IMR-90 (cell line): ENCODE results near the gene UBE3C. TPM values are rescaled to one million over a fixed set of nuclear protein-coding genes. Genes with fewer than 3 reads are reported as not detected.

Source experiments
- ATAC-seq: fragments of 200-7000 bp; cut with Tn5 transposase; 2 replicates; pipeline ENCODE4 v1.9.1; 2020; ENCODE audit warnings: low read depth, mild to moderate bottlenecking, moderate library complexity
- BruUV-seq: library from RNA; stranded (reverse); fragments of 400-500 nt; replicated peaks from 2 replicates; lab custom pipeline; 2021; lab: Mats Ljungman, UMichigan
- CTCF ChIA-PET: fragments of 300-600 bp; formaldehyde crosslinking; extraction: SDS; loops from one replicate; lab custom pipeline; 2021; ENCODE audit warnings: antibody characterized with exemption; lab: Yijun Ruan, JAX
- POLR2A ChIA-PET: fragments of 300-600 bp; sonication (Branson Sonifier 250); formaldehyde crosslinking; loops from one replicate; lab custom pipeline; 2022; ENCODE audit warnings: antibody characterized with exemption; ENCODE audit not compliant: unreplicated experiment; lab: Charles Lee
- DNase-seq: peaks from one replicate; pipeline ENCODE4 v3.0.0; 2013
- H2AFZ ChIP-seq: replicated peaks from 2 replicates; pipeline ENCODE3; 2013; ENCODE audit warnings: low read length, mild to moderate bottlenecking; ENCODE audit not compliant: poor library complexity
- H2AK5ac ChIP-seq: 2 replicates; pipeline ENCODE4 v1.6.1; 2013; ENCODE audit warnings: low read depth, low read length, inconsistent platforms
- H2AK9ac ChIP-seq: replicated peaks from 2 replicates; pipeline ENCODE3; 2013; ENCODE audit warnings: mild to moderate bottlenecking, low read depth, low read length, moderate library complexity; ENCODE audit not compliant: poor library complexity
- H2BK120ac ChIP-seq: 2 replicates; pipeline ENCODE4 v1.6.1; 2013; ENCODE audit warnings: low read depth, low read length, inconsistent platforms
- H2BK15ac ChIP-seq: 3 replicates; pipeline ENCODE4 v1.6.1; 2013; ENCODE audit warnings: low read depth, low read length, inconsistent platforms
- H2BK20ac ChIP-seq: 2 replicates; pipeline ENCODE4 v1.6.1; 2013; ENCODE audit warnings: low read depth, mild to moderate bottlenecking, inconsistent platforms, low read length, moderate library complexity
- H2BK5ac ChIP-seq: 2 replicates; pipeline ENCODE4 v1.6.1; 2013; ENCODE audit warnings: mild to moderate bottlenecking, low read depth, low read length, inconsistent platforms; ENCODE audit not compliant: poor library complexity, severe bottlenecking
- H3K14ac ChIP-seq: replicated peaks from 2 replicates; pipeline ENCODE4 v1.6.1; 2013; ENCODE audit warnings: low read depth, low read length, inconsistent platforms
- H3K18ac ChIP-seq: 2 replicates; pipeline ENCODE4 v1.6.1; 2013; ENCODE audit warnings: low read depth, low read length, control low read depth
- H3K23ac ChIP-seq: 2 replicates; pipeline ENCODE4 v1.6.1; 2013; ENCODE audit warnings: low read depth, low read length, inconsistent platforms
- H3K27ac ChIP-seq: 2 replicates; pipeline ENCODE4 v1.5.1; 2013; ENCODE audit warnings: mild to moderate bottlenecking, control low read depth, low read length; ENCODE audit not compliant: insufficient read depth
- H3K27me3 ChIP-seq: 2 replicates; pipeline ENCODE4 v1.6.1; 2013; ENCODE audit warnings: low read length; ENCODE audit not compliant: control insufficient read depth, insufficient read depth
- H3K36me3 ChIP-seq: 2 replicates; pipeline ENCODE4 v1.6.1; 2013; ENCODE audit warnings: low read length, mixed read lengths; ENCODE audit not compliant: control insufficient read depth, insufficient read depth
- H3K4ac ChIP-seq: 2 replicates; pipeline ENCODE4 v1.6.1; 2013; ENCODE audit warnings: low read depth, low read length, inconsistent platforms
- H3K4me1 ChIP-seq: 2 replicates; pipeline ENCODE4 v1.6.1; 2013; ENCODE audit warnings: low read length, mixed read lengths; ENCODE audit not compliant: control insufficient read depth, insufficient read depth
- H3K4me2 ChIP-seq: 2 replicates; pipeline ENCODE4 v1.6.1; 2013; ENCODE audit warnings: low read depth, mild to moderate bottlenecking, control low read depth, low read length, moderate library complexity
- H3K4me3 ChIP-seq: 2 replicates; pipeline ENCODE4 v1.5.1; 2013; ENCODE audit warnings: low read depth, mild to moderate bottlenecking, control low read depth, low read length, moderate library complexity; ENCODE audit not compliant: insufficient read depth
- H3K56ac ChIP-seq: 2 replicates; pipeline ENCODE4 v1.6.1; 2013; ENCODE audit warnings: low read length, inconsistent platforms; ENCODE audit not compliant: insufficient read depth; ENCODE audit errors: extremely low read depth
- H3K79me1 ChIP-seq, 2 experiments: 2 replicates each; pipeline ENCODE4 v1.6.1; 2013; ENCODE audit warnings: low read length in 2 of 2, inconsistent platforms in 1 of 2, low read depth in 1 of 2
- H3K9ac ChIP-seq: 2 replicates; pipeline ENCODE4 v1.6.1; 2013; ENCODE audit warnings: low read depth, low read length, control low read depth
- H3K9me1 ChIP-seq: 2 replicates; pipeline ENCODE4 v1.6.1; 2013; ENCODE audit warnings: low read length, inconsistent platforms; ENCODE audit not compliant: insufficient read depth
- H3K9me3 ChIP-seq: 2 replicates; pipeline ENCODE4 v1.6.1; 2013; ENCODE audit warnings: low read length; ENCODE audit not compliant: control insufficient read depth, insufficient read depth
- H4K20me1 ChIP-seq: 2 replicates; pipeline ENCODE4 v1.6.1; 2013; ENCODE audit warnings: low read length, inconsistent platforms; ENCODE audit not compliant: insufficient read depth
- H4K5ac ChIP-seq: 2 replicates; pipeline ENCODE4 v1.6.1; 2013; ENCODE audit warnings: mild to moderate bottlenecking, low read depth, low read length, control low read depth
- H4K8ac ChIP-seq, 2 experiments: 2 replicates each; pipeline ENCODE4 v1.6.1; 2013; ENCODE audit warnings: low read depth in 2 of 2, low read length in 2 of 2, control low read depth in 1 of 2, inconsistent platforms in 1 of 2
- H4K91ac ChIP-seq: 2 replicates; pipeline ENCODE4 v1.6.1; 2013; ENCODE audit warnings: low read depth, low read length, inconsistent platforms; ENCODE audit not compliant: insufficient read depth
- BHLHE40 ChIP-seq: fragments of 150-350 bp; IDR thresholded peaks from 2 replicates; pipeline ENCODE4 v1.6.1; 2016; ENCODE audit warnings: mild to moderate bottlenecking, low read depth, low read length
- CEBPB ChIP-seq: IDR thresholded peaks from 2 replicates; pipeline ENCODE4 v1.6.1; 2012; ENCODE audit warnings: low read depth, low read length, improper control_type of control experiment
- CHD1 ChIP-seq: IDR thresholded peaks from 2 replicates; pipeline ENCODE4 v1.6.1; 2012; ENCODE audit warnings: low read depth, low read length, improper control_type of control experiment
- FOS ChIP-seq: fragments of 150-350 bp; IDR thresholded peaks from 2 replicates; pipeline ENCODE4 v1.6.1; 2016; ENCODE audit warnings: low read depth, low read length
- MAFK ChIP-seq: IDR thresholded peaks from 2 replicates; pipeline ENCODE4 v1.6.1; 2012; ENCODE audit warnings: low read depth, low read length, improper control_type of control experiment
- MAZ ChIP-seq: IDR thresholded peaks from 2 replicates; pipeline ENCODE4 v1.6.1; 2012; ENCODE audit warnings: low read depth, mild to moderate bottlenecking, low read length, improper control_type of control experiment, moderate library complexity, borderline replicate concordance
- MXI1 ChIP-seq: IDR thresholded peaks from 2 replicates; pipeline ENCODE4 v1.6.1; 2012; ENCODE audit warnings: low read depth, mild to moderate bottlenecking, low read length, moderate library complexity, borderline replicate concordance
- NFE2L2 ChIP-seq: fragments of 150-350 bp; IDR thresholded peaks from 2 replicates; pipeline ENCODE4 v1.6.1; 2016; ENCODE audit warnings: low read depth, mild to moderate bottlenecking, low read length
- POLR2A ChIP-seq: IDR thresholded peaks from 2 replicates; pipeline ENCODE4 v1.6.1; 2012; ENCODE audit warnings: mild to moderate bottlenecking, low read depth, low read length
- RAD21 ChIP-seq: IDR thresholded peaks from 2 replicates; pipeline ENCODE4 v1.6.1; 2012; ENCODE audit warnings: low read length, improper control_type of control experiment
- RCOR1 ChIP-seq: IDR thresholded peaks from 2 replicates; pipeline ENCODE4 v1.6.1; 2012; ENCODE audit warnings: mild to moderate bottlenecking, low read length, improper control_type of control experiment; ENCODE audit not compliant: insufficient replicate concordance
- RFX5 ChIP-seq: IDR thresholded peaks from 2 replicates; pipeline ENCODE4 v1.8.0; 2012; ENCODE audit warnings: low read depth, mild to moderate bottlenecking, low read length, moderate library complexity
- SMC3 ChIP-seq: fragments of 150-350 bp; IDR thresholded peaks from 2 replicates; pipeline ENCODE4 v1.6.1; 2016; ENCODE audit warnings: low read depth, mild to moderate bottlenecking, antibody characterized with exemption, low read length, moderate library complexity
- WGBS, 2 experiments: methylation state at CpG; one replicate each; pipeline versions ENCODE4 v1.1.5 to v1.1.7; 2013; ENCODE audit warnings: missing lambda C conversion rate in 2 of 2; ENCODE audit not compliant: insufficient read length in 1 of 2; ENCODE audit errors: extremely low coverage in 2 of 2; 5-methylcytosine and 5-hydroxymethylcytosine counted together
- dilution Hi-C: fragments of 300-500 bp; cut with HindIII; formaldehyde crosslinking; loops from one replicate; pipeline ENCODE4 v1.14.3; 2018; ENCODE audit warnings: low sequenced_read_pairs; ENCODE audit not compliant: unreplicated experiment
- in situ Hi-C: fragments of 300-500 bp; cut with MboI; formaldehyde crosslinking; loops from 3 replicates; pipeline ENCODE4 v1.14.3; 2019; ENCODE audit warnings: low sequenced_read_pairs, inconsistent platforms, mixed read lengths
- intact Hi-C: fragments of 100-400 bp; cut with micrococcal nuclease; formaldehyde crosslinking; loops from 2 replicates; pipeline ENCODE4 v1.10.0; 2022
- polyA plus RNA-seq, 3 experiments: library from polyadenylated mRNA; depleted of rRNA; stranded (reverse); fragments of >200 nt; gene quantifications; 2 replicates each; pipeline ENCODE4 v1.2.3, GENCODE V29; 2012; ENCODE audit warnings: low replicate concordance in 1 of 3
- total RNA-seq: library from RNA; depleted of rRNA; stranded (reverse); fragments of >200 nt; gene quantifications from 2 replicates; pipeline ENCODE4 v1.2.3, GENCODE V29; 2012
- TF ChIP-seq, protein P1 (sequence below): fragments of 150-350 bp; IDR thresholded peaks from 2 replicates; pipeline ENCODE4 v1.6.1; 2017; ENCODE audit warnings: mild to moderate bottlenecking, antibody characterized with exemption, low read length, low read depth
- TF ChIP-seq, protein P2 (sequence below): fragments of 150-350 bp; IDR thresholded peaks from 2 replicates; pipeline ENCODE4 v1.6.1; 2016; ENCODE audit warnings: low read depth, mild to moderate bottlenecking, low read length, moderate library complexity, borderline replicate concordance
- TF ChIP-seq, protein P3 (sequence below): conservative IDR thresholded peaks from 2 replicates; pipeline ENCODE4 v1.5.1; 2012; ENCODE audit warnings: mild to moderate bottlenecking, low read depth, low read length, improper control_type of control experiment

Gene UBE3C
- total and polyA plus RNA-seq, 2 of the 4 experiments (the other 2 are of a cell fraction): 43.0 to 60.6 TPM

DNA sequence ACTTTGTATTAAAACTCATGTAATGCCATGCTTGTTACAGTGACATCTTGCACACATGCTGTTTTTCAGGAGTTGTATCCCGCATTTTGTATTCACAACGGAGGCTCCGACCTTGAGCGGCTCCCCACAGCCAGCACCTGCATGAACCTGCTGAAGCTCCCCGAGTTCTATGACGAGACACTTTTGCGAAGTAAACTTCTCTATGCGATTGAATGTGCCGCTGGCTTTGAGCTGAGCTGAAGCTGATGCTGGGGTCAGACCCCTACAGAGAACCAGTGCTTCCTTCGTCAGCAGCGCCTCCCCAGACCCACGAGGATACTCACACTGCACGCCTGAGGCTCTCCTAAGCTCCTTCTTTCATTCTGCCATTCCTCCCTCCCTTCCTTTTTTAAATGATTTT is 128.8 kb downstream of the UBE3C start:
- ATAC-seq: no peak
- intact Hi-C loops (no loop called here), dilution Hi-C loops (no loop called here), in situ Hi-C loops (loop anchor here (25.0 kb wide), 1 partner anchor 305 kb away; no protein-coding TSS in a partner anchor)
- Histone ChIP-seq H2AK9ac (no peak overlapping the region), H2AFZ (no peak overlapping the region), H3K18ac (no peak overlapping the region), H3K4me3 (no peak overlapping the region), H3K79me1 (peaks cover under 1 to 11% of the 10 kb centered on the region in 2 experiments), H2BK120ac (no peak overlapping the region), H3K56ac (no peak overlapping the region), H2AK5ac (no peak overlapping the region), H3K9me3 (no peaks in the 10 kb centered on the region), H3K4me1 (peaks cover 10% of the 10 kb centered on the region), H3K27me3 (no peaks in the 10 kb centered on the region), H4K8ac (no peak overlapping the region), H2BK15ac (no peak overlapping the region), H3K9me1 (peaks cover 6% of the 10 kb centered on the region), H3K23ac (no peak overlapping the region), H3K27ac (no peak overlapping the region), H2BK5ac (no peak overlapping the region), H3K4me2 (no peak overlapping the region), H3K14ac (no peak overlapping the region), H3K4ac (no peak overlapping the region), H4K20me1 (no peaks in the 10 kb centered on the region), H3K9ac (no peak overlapping the region), H4K91ac (no peak overlapping the region), H4K5ac (no peak overlapping the region), H2BK20ac (no peak overlapping the region), H3K36me3 (peaks cover 46% of the 10 kb centered on the region)
- CTCF ChIA-PET: no interaction called here
- TF ChIP-seq RFX5: no peak
- no peak for TF ChIP-seq MAFK
- no peak for TF ChIP-seq MAZ
- no peak for TF ChIP-seq FOS
- no peak for TF ChIP-seq RAD21
- TF ChIP-seq, protein P1, sequence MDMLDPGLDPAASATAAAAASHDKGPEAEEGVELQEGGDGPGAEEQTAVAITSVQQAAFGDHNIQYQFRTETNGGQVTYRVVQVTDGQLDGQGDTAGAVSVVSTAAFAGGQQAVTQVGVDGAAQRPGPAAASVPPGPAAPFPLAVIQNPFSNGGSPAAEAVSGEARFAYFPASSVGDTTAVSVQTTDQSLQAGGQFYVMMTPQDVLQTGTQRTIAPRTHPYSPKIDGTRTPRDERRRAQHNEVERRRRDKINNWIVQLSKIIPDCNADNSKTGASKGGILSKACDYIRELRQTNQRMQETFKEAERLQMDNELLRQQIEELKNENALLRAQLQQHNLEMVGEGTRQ: no peak
- TF ChIP-seq CEBPB: no peak
- TF ChIP-seq, protein P2, sequence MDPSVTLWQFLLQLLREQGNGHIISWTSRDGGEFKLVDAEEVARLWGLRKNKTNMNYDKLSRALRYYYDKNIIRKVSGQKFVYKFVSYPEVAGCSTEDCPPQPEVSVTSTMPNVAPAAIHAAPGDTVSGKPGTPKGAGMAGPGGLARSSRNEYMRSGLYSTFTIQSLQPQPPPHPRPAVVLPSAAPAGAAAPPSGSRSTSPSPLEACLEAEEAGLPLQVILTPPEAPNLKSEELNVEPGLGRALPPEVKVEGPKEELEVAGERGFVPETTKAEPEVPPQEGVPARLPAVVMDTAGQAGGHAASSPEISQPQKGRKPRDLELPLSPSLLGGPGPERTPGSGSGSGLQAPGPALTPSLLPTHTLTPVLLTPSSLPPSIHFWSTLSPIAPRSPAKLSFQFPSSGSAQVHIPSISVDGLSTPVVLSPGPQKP: no peak
- TF ChIP-seq RCOR1: no peak
- no peak for TF ChIP-seq POLR2A
- TF ChIP-seq MXI1: no peak
- TF ChIP-seq CHD1: no peak
- TF ChIP-seq, protein P3, sequence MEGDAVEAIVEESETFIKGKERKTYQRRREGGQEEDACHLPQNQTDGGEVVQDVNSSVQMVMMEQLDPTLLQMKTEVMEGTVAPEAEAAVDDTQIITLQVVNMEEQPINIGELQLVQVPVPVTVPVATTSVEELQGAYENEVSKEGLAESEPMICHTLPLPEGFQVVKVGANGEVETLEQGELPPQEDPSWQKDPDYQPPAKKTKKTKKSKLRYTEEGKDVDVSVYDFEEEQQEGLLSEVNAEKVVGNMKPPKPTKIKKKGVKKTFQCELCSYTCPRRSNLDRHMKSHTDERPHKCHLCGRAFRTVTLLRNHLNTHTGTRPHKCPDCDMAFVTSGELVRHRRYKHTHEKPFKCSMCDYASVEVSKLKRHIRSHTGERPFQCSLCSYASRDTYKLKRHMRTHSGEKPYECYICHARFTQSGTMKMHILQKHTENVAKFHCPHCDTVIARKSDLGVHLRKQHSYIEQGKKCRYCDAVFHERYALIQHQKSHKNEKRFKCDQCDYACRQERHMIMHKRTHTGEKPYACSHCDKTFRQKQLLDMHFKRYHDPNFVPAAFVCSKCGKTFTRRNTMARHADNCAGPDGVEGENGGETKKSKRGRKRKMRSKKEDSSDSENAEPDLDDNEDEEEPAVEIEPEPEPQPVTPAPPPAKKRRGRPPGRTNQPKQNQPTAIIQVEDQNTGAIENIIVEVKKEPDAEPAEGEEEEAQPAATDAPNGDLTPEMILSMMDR: no peak
- TF ChIP-seq NFE2L2: no peak
- TF ChIP-seq BHLHE40: no peak
- TF ChIP-seq SMC3: no peak
- POLR2A ChIA-PET: no interaction called here
- BruUV-seq: no TSS peak
- no peak for DNase-seq
- WGBS, 2 experiments: 98% methylated on average over 9 of the region's 13 CpGs; no CpG with 5 or more reads in 1 of the 2 experiments
